Fibroblast of lung (primary cell): ENCODE results near the gene ATG7. TPM values are rescaled to one million over a fixed set of nuclear protein-coding genes. Genes with fewer than 3 reads are reported as not detected.

Source experiments
- DNase-seq, 2 donors: peaks; one replicate each; pipeline versions ENCODE4 v3.0.0 to v3.0.0-alpha.2; 2010; ENCODE audit warnings: low read depth in 2 of 2
- H2AFZ ChIP-seq: 2 replicates; pipeline ENCODE4 v1.5.1; 2012; ENCODE audit warnings: low read length, control low read depth, inconsistent platforms
- H3K27ac ChIP-seq: 2 replicates; pipeline ENCODE4 v1.5.1; 2011; ENCODE audit warnings: low read length, control low read depth; ENCODE audit not compliant: insufficient read depth
- H3K27me3 ChIP-seq: 2 replicates; pipeline ENCODE4 v1.5.1; 2011; ENCODE audit warnings: mild to moderate bottlenecking, low read length; ENCODE audit not compliant: control insufficient read depth, insufficient read depth
- H3K36me3 ChIP-seq: 2 replicates; pipeline ENCODE4 v1.5.1; 2011; ENCODE audit warnings: low read length; ENCODE audit not compliant: control insufficient read depth, insufficient read depth
- H3K4me1 ChIP-seq: 2 replicates; pipeline ENCODE4 v1.5.1; 2011; ENCODE audit warnings: low read length; ENCODE audit not compliant: control insufficient read depth, insufficient read depth; ENCODE audit errors: extremely low read depth
- H3K4me2 ChIP-seq: 2 replicates; pipeline ENCODE4 v1.5.1; 2011; ENCODE audit warnings: low read length, control low read depth; ENCODE audit not compliant: insufficient read depth; ENCODE audit errors: extremely low read depth
- H3K4me3 ChIP-seq, 4 experiments: fragments of 200-600 bp in 1 of 4; sonication (generic) in 1 of 4; replicated peaks in 1 of 4; 2 replicates each; pipeline ENCODE4 v1.5.1; 2011 to 2016; ENCODE audit warnings: low read length in 4 of 4, low read depth in 3 of 4, mild to moderate bottlenecking in 3 of 4, control low read depth in 2 of 4, inconsistent platforms in 1 of 4, mixed read lengths in 1 of 4; ENCODE audit not compliant: insufficient read depth in 1 of 4; ENCODE audit errors: control extremely low read depth in 1 of 4
- H3K79me2 ChIP-seq: 2 replicates; pipeline ENCODE4 v1.5.1; 2012; ENCODE audit warnings: mild to moderate bottlenecking, low read length, inconsistent platforms; ENCODE audit not compliant: control insufficient read depth, insufficient read depth
- H3K9ac ChIP-seq: 2 replicates; pipeline ENCODE4 v1.5.1; 2011; ENCODE audit warnings: mild to moderate bottlenecking, low read length, control low read depth; ENCODE audit not compliant: insufficient read depth
- H3K9me3 ChIP-seq: 2 replicates; pipeline ENCODE4 v1.5.1; 2012; ENCODE audit warnings: low read depth, low read length; ENCODE audit not compliant: control insufficient read depth, insufficient read depth
- H4K20me1 ChIP-seq: 2 replicates; pipeline ENCODE4 v1.5.1; 2011; ENCODE audit warnings: low read length; ENCODE audit not compliant: control insufficient read depth, insufficient read depth; ENCODE audit errors: extremely low read depth
- CTCF ChIP-seq, 2 donors: IDR thresholded peaks in 1 of 2; conservative IDR thresholded peaks in 1 of 2; 1 replicate in 1 of 2; 2 replicates in 1 of 2; pipeline ENCODE4 v1.5.1; 2011 to 2012; ENCODE audit warnings: low read length in 2 of 2, control low read depth in 1 of 2, inconsistent platforms in 1 of 2, low read depth in 1 of 2, mild to moderate bottlenecking in 1 of 2
- EZH2 ChIP-seq: IDR thresholded peaks from 2 replicates; pipeline ENCODE4 v1.5.1; 2012; ENCODE audit warnings: low read length, control low read depth, mild to moderate bottlenecking; ENCODE audit errors: missing control alignments
- polyA plus RNA-seq, 2 donors: library from polyadenylated mRNA; depleted of rRNA in 1 of 2; stranded (reverse) in 1 of 2; unstranded in 1 of 2; fragments of >200 nt; gene quantifications; 2 replicates each; pipeline ENCODE4 v1.2.1, GENCODE V29; 2011 to 2012; ENCODE audit warnings: missing spikeins in 1 of 2
- total RNA-seq: library from RNA; depleted of rRNA; stranded (reverse); fragments of >200 nt; gene quantifications from 2 replicates; pipeline ENCODE4 v1.2.1, GENCODE V29; 2014

The ATG7 gene
- total and polyA plus RNA-seq, 2 donors (not counting 1 experiment from before 2014, with no cell fraction given): 50.8 to 56.5 TPM

GRCh38 chr3:11356269-11356668 lies 84.1 kb downstream of the ATG7 start:
- peak in 1 of 2 donors; percentile 37 for DNase-seq
- no peaks in the 10 kb centered on the region for H3K9me3 ChIP-seq
- H3K79me2 ChIP-seq: peaks cover 2% of the 10 kb centered on the region
- no peak overlapping the region for H3K27ac ChIP-seq
- H4K20me1 ChIP-seq: no peaks in the 10 kb centered on the region
- H3K4me3 ChIP-seq: no peak overlapping the region
- no peak overlapping the region for H2AFZ ChIP-seq
- peaks cover 2% of the 10 kb centered on the region for H3K4me1 ChIP-seq
- peaks cover 8% of the 10 kb centered on the region for H3K36me3 ChIP-seq
- H3K9ac ChIP-seq: no peak overlapping the region
- no peak for TF ChIP-seq EZH2
- H3K4me2 ChIP-seq: no peak overlapping the region
- H3K27me3 ChIP-seq: no peaks in the 10 kb centered on the region

- Histone ChIP-seq H3K9me3 (no peaks in the 10 kb centered on the region), H3K27ac (no peak overlapping the region), H2AFZ (no peak overlapping the region), H3K4me1 (peaks cover 12% of the 10 kb centered on the region), H3K27me3 (no peaks in the 10 kb centered on the region), H3K79me2 (no peaks in the 10 kb centered on the region), H3K9ac (no peak overlapping the region), H4K20me1 (no peaks in the 10 kb centered on the region), H3K36me3 (peaks cover 6% of the 10 kb centered on the region), H3K4me2 (peak overlapping the region; percentile 32), H3K4me3 (no peak overlapping the region)
- no peak for DNase-seq
- TF ChIP-seq EZH2 (no peak), CTCF (conservative IDR thresholded peaks at IDR 0.05 in 1 of 2, IDR thresholded peaks at IDR 0.05 in 1 of 2; ENCODE audit: low read depth in 1 of 2, low read length in 2 of 2) (no peak)
Observed at GRCh38 chr3:11362600-11362999, 90.4 kb downstream of the ATG7 start.

GRCh38 chr3:11363715-11364114 lies 91.5 kb downstream of the ATG7 start:
- Histone ChIP-seq H3K27me3 (no peaks in the 10 kb centered on the region), H2AFZ (no peak overlapping the region), H3K27ac (no peak overlapping the region), H3K4me3 (no peak overlapping the region), H4K20me1 (no peaks in the 10 kb centered on the region), H3K4me1 (peaks cover 12% of the 10 kb centered on the region), H3K9me3 (no peaks in the 10 kb centered on the region), H3K79me2 (no peaks in the 10 kb centered on the region), H3K9ac (no peak overlapping the region), H3K36me3 (peaks cover 2% of the 10 kb centered on the region), H3K4me2 (no peak overlapping the region)
- DNase-seq: no peak
- TF ChIP-seq CTCF (conservative IDR thresholded peaks at IDR 0.05 in 1 of 2, IDR thresholded peaks at IDR 0.05 in 1 of 2; ENCODE audit: low read depth in 1 of 2, low read length in 2 of 2): no peak
- TF ChIP-seq EZH2: no peak
